ENCODE results near the gene C16orf96. TPM values are rescaled to one million over a fixed set of nuclear protein-coding genes. Genes with fewer than 3 reads are reported as not detected.

Gene C16orf96
- total RNA-seq (not detected in 2 replicates), polyA plus RNA-seq (not detected in 2 replicates), polyA minus RNA-seq (0.06 TPM in 1 of 2 replicates, not detected in the other), Bru-seq, nascent RNA (not detected), BruChase-seq, experiment 1, labeled RNA remaining after a 6-hour chase (not detected), BruChase-seq, experiment 2, labeled RNA remaining after a 2-hour chase (percentile 6 among the genes with signal in this experiment)
- 0.03 TPM in 1 of 2 replicates, not detected in the other for polyA plus RNA-seq (2011; cell fraction: cytosol; rRNA removed)
- polyA plus RNA-seq (2011; cell fraction: nucleus; rRNA removed), result 0.08 TPM in 1 of 2 replicates, not detected in the other
- not detected in 2 replicates for polyA plus RNA-seq (2012)
- polyA minus RNA-seq (2011; cell fraction: cytosol; rRNA and poly(A)+ RNA removed), result not detected
- polyA minus RNA-seq (2011; cell fraction: nucleus; rRNA and poly(A)+ RNA removed), result not detected in 2 replicates
- long read RNA-seq, result 0 reads

GRCh38 chr16:4556112-4556511 lies at the start of gene C16orf96:
Gene C16orf96, plus strand, starts transcription at chr16:4556340. Its CDS starts 150 bp downstream, at chr16:4556490.
- Histone ChIP-seq H3K9me1 (replicated peaks; ENCODE audit: control insufficient read depth, extremely low read depth, insufficient read depth, low read length) (no peaks in the 10 kb centered on the region), H3K79me2 (ENCODE audit: control insufficient read depth, insufficient read depth, low read length) (no peaks in the 10 kb centered on the region), H3K27me3 (ENCODE audit: control insufficient read depth in 2 of 2, insufficient read depth in 2 of 2, low read length in 2 of 2) (no peaks in the 10 kb centered on the region), H2AFZ (ENCODE audit: low read depth, low read length) (no peak within 1 kb of the TSS), H3K9ac (replicated peaks; ENCODE audit: extremely low read depth, insufficient read depth, low read length) (no peak within 1 kb of the TSS), H3K27ac (ENCODE audit: insufficient read depth, low read depth, low read length) (no peak within 1 kb of the TSS), H4K20me1 (replicated peaks; ENCODE audit: control insufficient read depth, extremely low read depth, insufficient read depth, low read length) (no peaks in the 10 kb centered on the region), H3K4me3 (replicated peaks in 1 of 3; ENCODE audit: insufficient read depth in 1 of 3, low read depth in 1 of 3, low read length in 3 of 3) (no peak within 1 kb of the TSS), H3K4me2 (ENCODE audit: insufficient read depth, low read length) (no peak within 1 kb of the TSS), H3K4me1 (ENCODE audit: control insufficient read depth, extremely low read depth, insufficient read depth, low read length) (no peaks in the 10 kb centered on the region), H3K36me3 (ENCODE audit: control insufficient read depth in 2 of 2, extremely low read depth in 1 of 2, insufficient read depth in 2 of 2, low read length in 2 of 2) (no peaks in the 10 kb centered on the region), H3K9me3 (replicated peaks; ENCODE audit: control insufficient read depth, insufficient read depth, low read length) (no peaks in the 10 kb centered on the region)
- DNase-seq (ENCODE audit: low read depth, low spot score) (no peak), FAIRE-seq (no peak)
- CTCF ChIA-PET, result interaction anchor here (0.6 to 1.5 kb wide), 7 partner anchors 10 to 49 kb away, joined by 3 to 6 read pairs (median 3); no protein-coding TSS in a partner anchor
- TF ChIP-seq GATA2 (IDR thresholded peaks at IDR 0.05; ENCODE audit: insufficient read depth, insufficient read length, low read depth, low read length), result no peak
- POLR2A ChIA-PET, result no interaction called here
- BruUV-seq (replicated peaks), result no TSS peak
- intact Hi-C loops (cut with micrococcal nuclease) (no loop called here), dilution Hi-C loops (cut with MboI; ENCODE audit: extremely low pct_ligation_motif_present, low sequenced_read_pairs) (no loop called here)

GRCh38 chr16:4506450-4506849 lies 49.7 kb upstream of the C16orf96 start:
- ChIA-PET CTCF (interaction anchor here (0.7 to 6.5 kb wide), 19 partner anchors 8 to 452 kb away, joined by 3 to 109 read pairs (median 6); partner anchors contain the start of genes C16orf96, HMOX2, MGRN1 and SEC14L5), POLR2A (no interaction called here)
- DNase-seq (ENCODE audit: low read depth, low spot score), result peak; percentile 77
- BruUV-seq (replicated peaks), result no TSS peak
- no peak overlapping the region for H2AFZ ChIP-seq (ENCODE audit: low read depth, low read length)
- peaks cover 17% of the 10 kb centered on the region for H3K79me2 ChIP-seq (ENCODE audit: control insufficient read depth, insufficient read depth, low read length)
- H3K27ac ChIP-seq (ENCODE audit: insufficient read depth, low read depth, low read length), result no peak overlapping the region
- H3K27me3 ChIP-seq (ENCODE audit: control insufficient read depth in 2 of 2, insufficient read depth in 2 of 2, low read length in 2 of 2), result no peaks in the 10 kb centered on the region
- no peak overlapping the region for H3K4me2 ChIP-seq (ENCODE audit: insufficient read depth, low read length)
- H3K4me1 ChIP-seq (ENCODE audit: control insufficient read depth, extremely low read depth, insufficient read depth, low read length), result peaks cover 5% of the 10 kb centered on the region
- peaks cover 2% of the 10 kb centered on the region for H3K9me1 ChIP-seq (replicated peaks; ENCODE audit: control insufficient read depth, extremely low read depth, insufficient read depth, low read length)
- TF ChIP-seq MYC (IDR thresholded peaks at IDR 0.05; ENCODE audit: low read depth, low read length) (peak; percentile 35), FOS (IDR thresholded peaks at IDR 0.05; ENCODE audit: borderline replicate concordance, insufficient read depth, low read length) (no peak), CTCF (IDR thresholded peaks at IDR 0.05; ENCODE audit: extremely low read depth in 1 of 2, insufficient read depth in 1 of 2, low read depth in 1 of 2, low read length in 2 of 2) (peak; percentile 83 to 85)
- peaks cover 16 to 38% of the 10 kb centered on the region in 2 experiments for H3K36me3 ChIP-seq (ENCODE audit: control insufficient read depth in 2 of 2, extremely low read depth in 1 of 2, insufficient read depth in 2 of 2, low read length in 2 of 2)
- H3K4me3 ChIP-seq (replicated peaks in 1 of 3; ENCODE audit: insufficient read depth in 1 of 3, low read depth in 1 of 3, low read length in 3 of 3), result no peak overlapping the region
- dilution Hi-C loops (cut with MboI; ENCODE audit: extremely low pct_ligation_motif_present, low sequenced_read_pairs) (no loop called here), intact Hi-C loops (cut with micrococcal nuclease) (loop anchor here (1.0 kb wide), 2 partner anchors 42 to 79 kb away; no protein-coding TSS in a partner anchor)
- FAIRE-seq, result peak; percentile 94
- no peaks in the 10 kb centered on the region for H3K9me3 ChIP-seq (replicated peaks; ENCODE audit: control insufficient read depth, insufficient read depth, low read length)
- H3K9ac ChIP-seq (replicated peaks; ENCODE audit: extremely low read depth, insufficient read depth, low read length), result no peak overlapping the region
- no peaks in the 10 kb centered on the region for H4K20me1 ChIP-seq (replicated peaks; ENCODE audit: control insufficient read depth, extremely low read depth, insufficient read depth, low read length)

Data from endothelial cell of umbilical vein (primary cell).